Progenitor cell of endocrine pancreas (in vitro differentiated cells): ENCODE results near the gene MMAA. TPM values are rescaled to one million over a fixed set of nuclear protein-coding genes. Genes with fewer than 3 reads are reported as not detected.
"Not testable (repeated sequence)": the region's sequence is repeated elsewhere in the genome, so short reads cannot be mapped to it uniquely, and the experiment has no call there.

Source experiments
- DNase-seq: peaks from one replicate; pipeline ENCODE4 v3.0.0; 2021; ENCODE audit warnings: low spot score; ENCODE audit not compliant: unreplicated experiment
- H3K27ac Mint-ChIP-seq: 2 replicates; pipeline ENCODE4 v1.8.0; 2021; ENCODE audit warnings: mild to moderate bottlenecking, moderate library complexity, mixed read lengths
- H3K27me3 Mint-ChIP-seq: 2 replicates; pipeline ENCODE4 v1.8.0; 2021; ENCODE audit warnings: mixed read lengths
- H3K36me3 Mint-ChIP-seq: 2 replicates; pipeline ENCODE4 v1.8.0; 2022; ENCODE audit warnings: mixed read lengths; ENCODE audit not compliant: insufficient read depth
- H3K4me1 Mint-ChIP-seq: 2 replicates; pipeline ENCODE4 v1.8.0; 2021; ENCODE audit warnings: low read depth, mixed read lengths
- H3K4me3 Mint-ChIP-seq: 2 replicates; pipeline ENCODE4 v1.8.0; 2021; ENCODE audit warnings: low read depth, mild to moderate bottlenecking, moderate library complexity, mixed read lengths
- H3K9me3 Mint-ChIP-seq: 2 replicates; pipeline ENCODE4 v1.8.0; 2021; ENCODE audit warnings: low read depth, mixed read lengths
- CTCF ChIP-seq: fragments of 200-600 bp; sonication (generic); IDR thresholded peaks from one replicate; pipeline ENCODE4 v1.5.0; 2021; ENCODE audit warnings: antibody characterized with exemption, mild to moderate bottlenecking; ENCODE audit not compliant: unreplicated experiment
- total RNA-seq: library from RNA; stranded (reverse); gene quantifications from 2 replicates; pipeline ENCODE4 v1.2.1, GENCODE V29; 2021

The MMAA gene
- total RNA-seq, 1 donor from 2014 or later: 9.8 TPM

- TF ChIP-seq CTCF: no peak
- peaks cover 4% of the 10 kb centered on the region for H3K36me3 Mint-ChIP-seq
- H3K27me3 Mint-ChIP-seq: no peaks in the 10 kb centered on the region
- peaks cover 19% of the 10 kb centered on the region for H3K4me1 Mint-ChIP-seq
- DNase-seq: no peak
- peaks cover 20% of the 10 kb centered on the region for H3K9me3 Mint-ChIP-seq
- no peak overlapping the region for H3K4me3 Mint-ChIP-seq
- H3K27ac Mint-ChIP-seq: no peak overlapping the region
Observed at GRCh38 chr4:145681518-145681917, 62.3 kb downstream of the MMAA start.

GRCh38 chr4:145681956-145682355, 62.8 kb downstream of the MMAA start:
- TF ChIP-seq CTCF: no peak
- no peaks in the 10 kb centered on the region for H3K27me3 Mint-ChIP-seq
- no peak for DNase-seq
- H3K9me3 Mint-ChIP-seq: peaks cover 16% of the 10 kb centered on the region
- H3K4me1 Mint-ChIP-seq: peaks cover 19% of the 10 kb centered on the region
- H3K27ac Mint-ChIP-seq: no peak overlapping the region
- H3K4me3 Mint-ChIP-seq: no peak overlapping the region
- peaks cover 4% of the 10 kb centered on the region for H3K36me3 Mint-ChIP-seq

GRCh38 chr4:145686991-145687390, 67.8 kb downstream of the MMAA start:
- no peak for DNase-seq
- Mint-ChIP-seq H3K4me3 (no peak overlapping the region), H3K9me3 (peaks cover 10% of the 10 kb centered on the region), H3K27ac (no peak overlapping the region), H3K27me3 (no peaks in the 10 kb centered on the region), H3K4me1 (no peaks in the 10 kb centered on the region), H3K36me3 (no peaks in the 10 kb centered on the region)
- TF ChIP-seq CTCF: no peak

GRCh38 chr4:145690610-145691009, 71.4 kb downstream of the MMAA start:
- Mint-ChIP-seq H3K27ac (peak overlapping the region; percentile 37), H3K4me1 (no peaks in the 10 kb centered on the region), H3K36me3 (peaks cover 5% of the 10 kb centered on the region), H3K27me3 (no peaks in the 10 kb centered on the region), H3K9me3 (peaks cover 18% of the 10 kb centered on the region), H3K4me3 (no peak overlapping the region)
- no peak for TF ChIP-seq CTCF
- DNase-seq: no peak

- not testable (repeated sequence) for H3K27ac Mint-ChIP-seq, H3K4me1 Mint-ChIP-seq, H3K4me3 Mint-ChIP-seq, H3K36me3 Mint-ChIP-seq, H3K27me3 Mint-ChIP-seq, DNase-seq
- H3K9me3 Mint-ChIP-seq: peaks cover 20% of the 10 kb centered on the region
Observed at GRCh38 chr4:145691416-145691815, 72.2 kb downstream of the MMAA start.

- Mint-ChIP-seq H3K36me3 (peaks cover 5% of the 10 kb centered on the region), H3K27me3 (peaks cover 12% of the 10 kb centered on the region), H3K9me3 (peaks cover 20% of the 10 kb centered on the region), H3K27ac (no peak overlapping the region), H3K4me3 (no peak overlapping the region), H3K4me1 (no peaks in the 10 kb centered on the region)
- no peak for TF ChIP-seq CTCF
- DNase-seq: no peak
Observed at GRCh38 chr4:145694929-145695328, 75.7 kb downstream of the MMAA start.
